GM18517 (cell line): ENCODE measurements around the gene RAB34.
"Not testable (repeated sequence)": the region's sequence is repeated elsewhere in the genome, so short reads cannot be mapped to it uniquely, and the experiment has no call there.

Experiments used
- ATAC-seq: cut with Tn5 transposase; IDR thresholded peaks from one replicate; pipeline ENCODE4 v1.9.1; 2021; ENCODE audit warnings: mild to moderate bottlenecking, moderate library complexity; ENCODE audit not compliant: unreplicated experiment

RAB34 gene

DNA sequence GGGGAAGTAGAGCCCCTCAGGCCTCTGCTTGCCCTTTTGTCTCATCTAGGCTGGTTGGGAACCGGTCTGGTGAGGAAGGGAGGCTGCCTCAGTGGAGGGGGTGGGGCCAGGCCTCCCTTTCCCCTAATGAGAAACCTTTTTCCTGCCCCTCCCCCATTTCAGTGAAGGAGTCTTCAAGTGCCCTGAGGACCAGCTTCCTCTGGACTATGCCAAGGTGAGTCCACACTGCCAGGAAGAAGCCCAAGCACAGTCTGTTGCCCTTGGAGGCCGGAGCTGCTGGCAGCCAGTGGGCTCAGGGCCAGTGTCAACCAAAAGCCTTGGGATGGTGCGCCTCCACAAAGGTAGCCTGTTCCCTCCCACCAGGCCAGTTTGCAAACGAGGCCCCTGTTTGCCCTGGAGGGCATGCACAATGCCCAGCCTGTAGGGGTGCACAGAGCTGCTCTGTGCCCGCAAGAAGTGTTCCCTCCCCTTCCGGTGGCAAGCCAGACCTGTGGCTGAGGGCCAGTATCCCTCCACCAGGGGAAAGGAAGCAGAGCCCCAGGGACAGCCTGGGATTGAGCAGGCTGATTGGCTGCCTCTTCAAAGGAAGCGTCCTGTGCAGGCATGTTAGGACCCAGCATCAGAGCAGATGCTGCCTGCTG is 29.5 kb upstream of the RAB34 start:
- no peak for ATAC-seq

DNA sequence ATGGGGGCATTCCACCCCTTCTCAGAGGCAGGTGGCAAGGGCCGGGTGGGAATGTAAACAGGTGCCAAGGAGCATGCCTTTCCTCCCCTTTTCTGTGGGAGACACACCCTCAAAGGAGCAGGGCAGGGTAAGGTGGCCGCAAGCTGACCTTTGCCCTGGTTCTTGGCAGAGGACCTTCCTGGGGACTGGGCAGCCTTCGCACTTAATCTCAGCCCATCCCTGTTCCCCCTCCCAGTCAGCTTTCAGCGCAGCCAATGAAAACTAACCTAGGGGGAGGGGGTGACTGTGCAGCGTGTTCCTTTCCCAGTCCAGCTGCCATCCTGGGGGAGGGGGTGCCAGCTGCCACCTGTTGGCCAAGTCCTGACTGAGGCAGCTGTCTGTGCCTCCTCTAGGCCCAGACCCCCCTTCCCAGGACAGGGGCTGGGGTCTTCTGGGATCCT is 29.0 kb upstream of the RAB34 start:
- ATAC-seq = no peak

DNA sequence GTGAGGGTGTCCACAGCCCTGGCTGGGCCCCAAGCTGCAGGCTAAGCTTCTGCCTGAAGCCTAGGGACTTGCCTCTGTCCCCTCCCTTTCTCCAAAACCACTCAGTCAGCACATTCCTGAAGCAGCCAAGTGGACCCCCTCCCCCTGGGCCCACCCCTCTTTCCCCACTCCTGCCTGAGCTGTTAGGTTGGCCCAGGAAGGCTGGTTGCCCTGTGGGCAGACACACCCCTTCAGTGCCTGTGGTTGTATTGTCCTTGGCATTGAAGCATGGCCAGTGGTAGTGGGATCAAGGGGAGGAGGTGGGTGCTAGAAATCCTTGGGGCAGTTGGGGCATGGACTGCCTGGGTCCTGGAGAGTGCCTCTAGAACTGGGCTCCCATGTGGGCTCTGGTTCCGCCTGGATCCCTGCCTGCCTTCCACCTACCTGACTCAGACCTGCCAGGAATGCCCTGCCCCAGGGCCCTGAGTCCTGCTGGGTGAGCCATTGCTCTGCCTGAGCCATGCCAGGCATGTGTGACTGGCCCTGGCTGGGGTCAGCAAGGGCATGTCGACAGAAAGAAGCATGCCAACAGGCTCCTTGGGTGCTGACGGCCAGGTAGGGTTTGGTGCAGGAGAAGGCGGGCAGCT is 28.2 kb upstream of the RAB34 start:
- ATAC-seq = no peak

DNA sequence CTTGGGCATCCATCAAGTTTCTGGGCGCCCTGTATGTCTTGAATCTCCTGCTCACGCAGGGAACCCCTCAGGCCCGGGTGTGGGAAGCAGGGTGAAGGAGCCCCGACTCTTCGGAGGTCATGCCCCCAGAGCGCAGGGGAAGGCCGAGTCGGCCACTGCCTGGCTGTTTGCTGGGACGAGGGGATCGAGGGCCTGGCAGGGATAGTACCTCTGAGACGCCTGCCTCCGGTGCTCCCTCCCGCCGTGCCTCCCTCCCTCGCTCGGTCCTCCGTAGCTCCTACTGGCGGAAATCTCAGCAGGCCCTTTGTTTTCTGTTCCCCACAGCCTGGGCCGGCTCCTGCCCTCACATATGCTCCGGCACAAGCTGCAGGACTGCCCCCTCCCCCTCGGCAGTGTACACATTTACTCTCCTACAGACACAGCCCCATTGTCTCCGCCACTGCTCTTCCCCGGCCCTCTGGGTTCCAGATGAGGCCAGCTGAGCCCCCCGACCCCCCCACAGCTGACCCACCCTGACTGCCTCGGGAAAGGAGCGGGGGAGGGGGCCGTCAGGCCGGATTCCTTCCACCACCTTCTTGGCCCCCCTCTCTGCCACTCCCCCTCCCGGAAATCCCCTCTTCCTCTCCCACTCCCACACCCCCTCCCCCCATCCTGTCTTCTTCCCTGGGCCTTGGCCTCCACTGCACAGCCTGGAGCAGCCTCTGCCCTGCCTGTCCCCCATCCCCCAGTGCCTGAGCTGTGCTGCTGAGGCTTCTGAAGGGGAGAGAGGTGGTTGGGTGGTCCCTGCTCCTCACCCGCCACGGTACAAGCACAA is 27.5 kb upstream of the RAB34 start:
- no peak for ATAC-seq

DNA sequence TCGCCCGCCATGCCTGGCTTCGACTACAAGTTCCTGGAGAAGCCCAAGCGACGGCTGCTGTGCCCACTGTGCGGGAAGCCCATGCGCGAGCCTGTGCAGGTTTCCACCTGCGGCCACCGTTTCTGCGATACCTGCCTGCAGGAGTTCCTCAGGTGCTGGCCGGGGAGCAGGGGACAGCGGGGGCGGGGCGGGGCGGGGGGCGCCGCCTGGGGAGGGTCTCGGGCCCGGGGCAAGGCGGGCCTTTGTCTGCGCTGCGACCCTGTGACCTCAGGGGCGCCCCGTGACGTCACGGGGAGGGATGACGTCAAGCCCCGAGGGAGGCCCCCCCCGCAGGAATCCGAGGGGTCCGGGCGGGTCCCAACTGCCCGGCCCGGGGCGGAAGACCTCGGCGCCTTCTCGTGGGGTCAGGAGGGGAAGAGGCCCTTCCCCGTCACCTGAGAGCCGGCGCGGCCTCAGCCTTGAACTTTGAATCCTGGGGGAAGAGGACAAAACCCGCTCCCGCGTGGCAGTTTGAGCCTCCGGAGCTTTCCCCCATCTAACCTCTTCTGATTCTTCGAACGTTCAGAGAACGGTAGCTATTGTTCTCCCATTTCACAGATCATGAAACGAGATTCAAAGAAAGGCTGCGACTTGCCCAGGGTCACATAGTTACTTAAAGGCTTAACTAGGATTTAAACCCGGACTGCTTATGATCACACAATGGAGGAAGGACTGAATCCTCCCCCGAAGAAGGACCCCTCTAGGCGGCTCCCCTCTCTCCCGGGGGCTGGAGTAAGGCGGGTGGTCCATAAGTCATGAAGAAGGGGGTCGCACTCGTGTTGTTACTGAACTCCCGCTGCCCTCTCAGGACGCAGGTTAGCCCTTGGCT is 26.7 kb upstream of the RAB34 start:
- peak; percentile 23 for ATAC-seq

DNA sequence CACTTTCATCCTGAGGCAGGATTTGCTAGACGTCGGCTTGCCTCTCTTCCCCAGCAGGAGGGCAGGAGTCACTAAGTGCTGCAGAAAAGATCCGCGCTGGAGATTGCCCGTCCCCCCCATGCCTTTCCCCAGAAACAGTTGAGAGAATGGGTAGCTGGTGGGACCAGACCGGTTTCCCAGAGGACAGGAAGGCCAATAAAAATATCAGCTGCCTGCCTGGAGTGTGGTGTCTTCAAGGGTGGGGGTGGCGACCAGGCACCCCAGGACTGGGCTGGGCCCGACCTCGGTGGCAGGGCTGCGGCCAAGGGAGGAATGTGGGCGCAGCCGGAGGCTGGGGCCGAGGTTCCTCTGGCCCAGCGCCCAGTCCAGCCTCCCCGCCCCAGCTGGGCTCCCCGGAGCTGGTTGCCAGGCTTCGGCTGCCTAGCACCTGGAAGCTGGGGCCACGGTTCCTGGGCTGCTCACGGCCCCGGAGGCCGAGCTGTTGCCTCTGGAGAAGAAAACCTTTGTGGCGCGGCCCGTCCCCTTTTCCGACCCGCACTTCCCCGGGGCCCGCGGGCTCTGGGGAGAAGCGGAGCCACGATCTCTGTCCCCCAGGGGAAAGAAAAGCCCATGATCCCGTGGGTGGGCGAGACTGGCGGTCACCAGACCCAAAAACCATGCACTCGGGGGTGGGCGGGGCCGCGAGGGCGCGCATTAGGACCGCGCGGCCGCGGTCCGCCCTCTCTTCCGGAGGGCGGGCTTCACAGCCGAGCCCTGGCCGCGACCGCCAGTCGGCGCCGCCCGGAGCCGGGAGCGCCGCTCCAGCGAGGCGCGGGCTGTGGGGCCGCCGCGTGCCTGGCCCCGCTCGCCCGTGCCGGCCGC is 25.8 kb upstream of the RAB34 start, which contains the start of gene TRAF4:
Gene TRAF4 (plus strand): TSS at position 769 of the 861 bp plus-strand sequence. CDS start 102 bp downstream, outside the sequence.
- peak; percentile 42 for ATAC-seq

DNA sequence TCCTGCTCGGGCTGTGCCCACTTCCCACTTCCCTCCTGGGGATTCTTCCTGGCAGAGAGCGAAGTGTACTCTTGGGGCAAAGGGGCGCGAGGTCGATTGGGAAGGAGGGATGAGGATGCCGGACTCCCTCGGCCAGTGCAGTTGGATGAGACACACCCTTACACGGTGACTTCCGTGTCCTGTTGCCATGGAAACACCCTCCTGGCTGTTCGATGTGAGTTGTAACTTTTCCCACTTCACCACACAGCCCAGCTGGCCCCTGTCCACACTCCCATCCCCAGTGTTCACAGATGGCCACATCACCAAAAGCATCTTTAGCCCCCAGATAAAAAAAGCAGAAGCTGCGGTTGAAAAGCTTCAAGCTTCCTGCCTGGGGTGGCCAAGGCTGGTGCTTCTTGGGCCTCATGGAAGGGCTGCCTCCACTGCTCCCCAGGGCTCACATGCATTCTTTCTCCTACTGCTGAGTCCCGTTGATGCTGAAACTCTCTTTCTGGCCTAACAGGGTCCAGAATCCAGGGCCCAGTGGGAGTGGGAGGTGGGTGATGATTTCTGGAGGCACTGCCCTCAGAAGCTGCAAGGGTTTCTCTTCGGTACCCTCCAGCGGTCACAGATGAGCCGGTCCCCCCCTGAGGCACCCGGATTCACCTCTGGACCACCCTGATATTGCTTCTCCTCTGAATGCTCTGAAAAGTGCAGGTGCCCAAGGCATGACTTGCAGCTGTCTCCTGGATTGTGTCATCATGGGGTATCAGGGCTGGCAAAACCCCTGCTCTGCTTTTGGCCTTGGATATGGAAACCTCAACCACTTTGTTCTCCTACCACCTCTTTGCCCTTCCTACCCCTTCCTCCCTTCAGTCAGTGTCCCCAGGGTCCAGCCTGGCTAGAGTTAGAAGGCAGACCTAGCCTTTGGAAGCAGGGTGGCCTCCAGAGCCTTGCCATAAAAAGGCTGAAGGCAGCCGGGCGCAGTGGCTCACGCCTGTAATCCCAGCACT is 24.0 kb upstream of the RAB34 start:
- ATAC-seq = no peak

DNA sequence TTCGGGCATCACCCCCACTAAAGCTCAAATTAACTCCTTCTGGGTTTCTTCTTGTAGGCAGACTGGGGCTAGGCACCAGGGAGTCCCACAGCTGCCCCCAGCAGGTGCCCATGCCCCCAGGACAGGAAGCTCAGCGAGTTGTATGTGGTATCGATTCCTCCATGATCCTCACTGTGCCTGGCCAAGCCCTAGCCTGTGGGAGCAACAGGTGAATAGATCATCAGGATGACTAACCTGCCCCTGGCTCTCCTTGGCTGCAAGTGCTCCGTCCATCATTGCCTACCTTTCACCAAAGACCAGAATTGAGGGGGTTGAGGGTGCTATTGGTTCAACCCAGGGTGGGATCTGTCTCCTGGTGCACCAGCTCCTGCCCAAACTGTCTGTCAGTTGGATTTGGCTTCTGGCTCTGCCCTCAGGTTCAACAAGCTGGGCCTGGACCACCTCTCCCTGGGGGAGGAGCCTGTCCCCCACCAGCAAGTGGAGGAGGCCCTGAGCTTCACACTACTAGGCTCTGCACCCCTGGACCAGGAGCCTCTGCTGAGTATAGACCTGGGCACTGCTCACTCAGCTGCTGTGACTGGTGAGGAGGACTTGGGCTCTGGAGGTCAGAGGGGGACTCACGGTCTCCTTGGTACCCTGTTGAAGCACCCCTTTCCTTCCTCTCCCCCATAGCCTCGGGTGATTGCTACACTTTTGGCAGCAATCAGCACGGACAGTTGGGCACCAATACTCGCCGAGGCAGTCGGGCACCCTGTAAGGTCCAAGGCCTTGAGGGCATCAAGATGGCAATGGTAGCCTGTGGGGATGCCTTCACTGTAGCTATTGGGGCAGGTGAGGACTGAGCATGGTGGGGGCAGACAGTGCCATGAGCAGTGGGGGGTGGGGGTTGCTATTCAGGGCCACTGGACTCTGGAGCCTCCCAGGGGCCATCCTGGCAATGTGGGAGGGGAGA is 23.0 kb upstream of the RAB34 start:
- no peak for ATAC-seq

DNA sequence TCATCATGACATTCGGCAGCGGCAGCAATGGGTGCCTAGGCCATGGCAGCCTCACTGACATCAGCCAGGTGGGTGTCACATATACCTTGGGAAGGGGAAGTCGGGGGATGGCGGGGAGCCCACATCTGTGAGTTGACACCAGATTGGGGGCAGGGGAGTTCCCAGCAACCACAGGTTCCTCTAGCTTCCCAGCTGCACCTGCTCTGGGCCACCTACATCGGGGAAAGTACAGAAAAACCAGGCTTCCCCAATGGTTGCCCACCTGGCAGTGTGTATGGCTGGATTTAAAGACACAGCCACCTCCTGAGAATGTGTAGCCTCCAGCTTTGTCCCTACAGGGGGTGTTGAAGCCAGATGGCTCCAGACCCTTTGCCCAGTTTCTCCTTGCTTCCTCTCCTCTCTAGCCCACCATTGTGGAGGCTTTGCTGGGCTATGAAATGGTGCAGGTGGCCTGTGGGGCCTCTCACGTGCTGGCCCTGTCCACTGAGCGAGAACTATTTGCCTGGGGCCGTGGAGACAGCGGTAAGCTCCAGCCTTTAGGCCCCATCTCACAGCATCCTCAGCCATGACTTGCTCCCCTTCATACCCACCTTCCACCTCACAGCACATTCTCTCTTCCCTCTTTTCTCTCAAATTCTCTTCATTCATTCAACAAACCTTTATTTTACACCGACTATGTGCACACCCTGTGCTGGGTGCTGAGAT is 21.2 kb upstream of the RAB34 start:
- no peak for ATAC-seq

DNA sequence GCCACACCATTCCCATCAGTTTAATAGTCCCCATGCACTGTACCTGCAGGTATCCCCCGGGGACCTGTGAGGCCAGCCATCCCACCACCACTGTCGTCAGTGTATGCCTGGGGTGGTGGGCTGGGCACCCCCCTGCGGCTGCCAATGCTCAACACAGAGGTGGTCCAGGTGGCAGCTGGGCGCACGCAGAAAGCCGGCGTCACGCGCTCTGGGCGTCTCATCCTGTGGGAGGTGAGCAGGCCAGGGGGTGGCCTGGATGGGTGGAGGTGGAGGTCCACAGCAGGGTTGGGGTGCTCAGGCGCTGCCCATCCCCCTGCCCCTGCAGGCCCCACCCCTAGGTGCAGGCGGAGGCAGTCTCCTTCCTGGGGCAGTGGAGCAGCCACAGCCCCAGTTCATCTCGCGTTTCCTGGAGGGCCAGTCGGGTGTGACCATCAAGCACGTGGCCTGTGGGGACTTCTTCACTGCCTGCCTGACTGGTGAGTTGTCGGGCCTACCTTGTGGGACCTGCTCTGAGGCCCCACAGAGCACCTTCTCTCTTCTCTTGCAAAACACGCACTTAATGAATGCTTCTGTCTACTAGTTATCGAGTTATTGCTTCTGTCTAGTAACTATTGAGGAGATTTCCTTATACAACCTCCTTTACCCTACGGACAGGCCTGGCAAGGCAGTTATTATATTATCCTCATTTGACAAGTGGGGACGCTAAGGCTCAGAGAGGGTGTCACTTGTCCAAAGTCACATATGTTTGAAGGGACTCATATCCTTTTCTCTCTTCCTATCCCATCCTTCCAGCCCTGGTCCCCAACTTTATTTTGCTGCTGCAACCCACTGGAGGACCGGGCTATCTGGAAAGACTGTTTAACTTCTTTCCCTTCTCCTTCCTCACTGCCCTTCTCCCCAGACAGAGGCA is 20.4 kb upstream of the RAB34 start:
- peak; percentile 62 for ATAC-seq

DNA sequence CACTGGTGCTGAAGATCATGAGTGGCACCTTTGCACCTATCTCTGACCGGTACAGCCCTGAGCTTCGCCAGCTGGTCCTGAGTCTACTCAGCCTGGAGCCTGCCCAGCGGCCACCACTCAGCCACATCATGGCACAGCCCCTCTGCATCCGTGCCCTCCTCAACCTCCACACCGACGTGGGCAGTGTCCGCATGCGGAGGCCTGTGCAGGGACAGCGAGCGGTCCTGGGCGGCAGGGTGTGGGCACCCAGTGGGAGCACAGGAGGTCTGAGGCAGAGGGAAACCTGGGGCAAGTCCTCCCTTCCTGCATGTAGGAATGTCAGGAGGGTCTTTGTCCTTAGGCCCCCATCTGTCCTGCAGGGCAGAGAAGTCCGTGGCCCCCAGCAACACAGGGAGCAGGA is 19.6 kb upstream of the RAB34 start:
- ATAC-seq = no peak

DNA sequence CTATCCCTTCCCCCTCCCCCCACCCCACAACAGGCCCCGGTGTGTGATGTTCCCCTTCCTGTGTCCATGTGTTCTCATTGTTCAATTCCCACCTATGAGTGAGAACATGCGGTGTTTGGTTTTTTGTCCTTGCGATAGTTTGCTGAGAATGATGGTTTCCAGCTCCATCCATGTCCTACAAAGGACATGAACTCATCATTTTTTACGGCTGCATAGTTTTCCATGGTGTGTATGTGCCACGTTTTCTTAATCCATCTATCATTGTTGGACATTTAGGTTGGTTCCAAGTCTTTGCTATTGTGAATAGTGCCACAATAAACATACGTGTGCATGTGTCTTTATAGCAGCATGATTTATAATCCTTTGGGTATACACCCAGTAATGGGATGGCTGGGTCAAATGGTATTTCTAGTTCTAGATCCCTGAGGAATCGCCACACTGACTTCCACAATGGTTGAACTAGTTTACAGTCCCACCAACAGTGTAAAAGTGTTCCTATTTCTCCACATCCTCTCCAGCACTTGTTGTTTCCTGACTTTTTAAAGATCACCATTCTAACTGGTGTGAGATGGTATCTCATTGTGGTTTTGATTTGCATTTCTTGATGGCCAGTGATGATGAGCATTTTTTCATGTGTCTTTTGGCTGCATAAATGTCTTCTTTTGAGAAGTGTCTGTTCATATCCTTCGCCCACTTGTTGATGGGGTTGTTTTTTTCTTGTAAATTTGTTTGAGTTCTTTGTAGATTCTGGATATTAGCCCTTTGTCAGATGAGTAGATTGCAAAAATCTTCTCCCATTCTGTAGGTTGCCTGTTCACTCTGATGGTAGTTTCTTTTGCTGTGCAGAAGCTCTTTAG is 18.5 kb upstream of the RAB34 start:
- not testable (repeated sequence) for ATAC-seq

DNA sequence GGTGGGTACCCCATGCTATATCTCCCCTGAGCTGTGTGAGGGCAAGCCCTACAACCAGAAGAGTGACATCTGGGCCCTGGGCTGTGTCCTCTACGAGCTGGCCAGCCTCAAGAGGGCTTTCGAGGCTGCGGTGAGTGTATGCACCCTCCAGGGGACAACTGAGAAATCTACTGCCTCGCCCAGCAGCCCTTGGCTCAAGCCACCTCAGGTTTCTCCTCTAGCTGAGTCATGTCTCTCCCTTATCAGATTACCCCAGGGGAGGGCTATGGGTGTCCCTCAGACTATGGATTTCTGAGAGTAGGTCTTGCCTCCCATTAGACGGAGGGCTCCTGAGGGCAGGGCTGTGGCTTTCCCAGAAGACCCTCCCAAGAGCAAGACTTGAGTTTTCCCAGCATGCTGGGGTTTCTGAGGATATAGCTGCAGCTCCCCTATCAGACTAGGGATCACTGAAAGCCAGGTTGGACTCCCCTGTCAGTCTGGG is 17.6 kb upstream of the RAB34 start:
- no peak for ATAC-seq

DNA sequence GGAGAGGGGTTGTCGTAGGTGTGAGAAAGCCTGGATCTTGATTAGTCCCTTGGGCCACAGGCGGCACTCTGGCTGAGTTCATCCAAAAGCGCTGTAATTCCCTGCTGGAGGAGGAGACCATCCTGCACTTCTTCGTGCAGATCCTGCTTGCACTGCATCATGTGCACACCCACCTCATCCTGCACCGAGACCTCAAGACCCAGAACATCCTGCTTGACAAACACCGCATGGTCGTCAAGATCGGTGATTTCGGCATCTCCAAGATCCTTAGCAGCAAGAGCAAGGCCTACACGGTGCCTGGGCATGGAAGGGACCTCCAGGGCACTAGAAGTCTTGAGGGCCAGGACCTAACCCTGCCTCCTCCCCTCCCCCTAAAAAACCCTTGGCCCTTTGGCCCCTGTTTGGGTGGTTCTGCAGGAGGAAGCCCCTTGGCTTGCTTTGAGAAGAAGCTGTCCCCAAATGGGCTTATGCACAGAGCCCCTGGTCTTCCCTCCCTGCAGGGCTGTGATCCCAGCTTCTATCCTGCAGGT is 17.1 kb upstream of the RAB34 start:
- no peak for ATAC-seq

DNA sequence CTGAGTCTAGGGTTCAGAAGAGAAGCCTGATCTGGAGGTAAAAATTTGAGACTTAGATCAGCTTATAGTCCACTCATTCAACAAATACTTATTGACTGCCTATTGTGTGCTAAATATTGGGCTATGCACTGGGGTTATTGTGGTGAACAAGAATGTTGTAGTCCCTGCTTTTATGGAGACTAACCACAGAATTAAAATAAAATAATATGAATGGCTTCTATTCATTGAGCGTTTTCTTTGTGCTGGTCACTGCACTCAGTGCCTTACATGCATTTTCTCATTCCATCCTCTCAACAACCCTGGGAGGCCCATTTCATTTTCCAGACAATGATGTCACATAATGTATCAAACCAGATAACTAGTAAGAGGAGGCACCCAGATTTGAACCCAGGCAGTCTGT is 15.7 kb upstream of the RAB34 start:
- no peak for ATAC-seq
